Suppressor macrophage treated with lipopolysaccharide for 1 hour (primary cell): ENCODE measurements around the gene UCMA.
A peak's percentile ranks its signal among the peaks of the same experiment; 100 is the strongest.
"Not testable (repeated sequence)": the region's sequence is repeated elsewhere in the genome, so short reads cannot be mapped to it uniquely, and the experiment has no call there.

Source experiments
- DNase-seq, 3 donors: peaks; one replicate each; pipeline ENCODE4 v3.0.0-alpha.2; 2020 to 2022

Gene UCMA, protein sequence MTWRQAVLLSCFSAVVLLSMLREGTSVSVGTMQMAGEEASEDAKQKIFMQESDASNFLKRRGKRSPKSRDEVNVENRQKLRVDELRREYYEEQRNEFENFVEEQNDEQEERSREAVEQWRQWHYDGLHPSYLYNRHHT

DNA sequence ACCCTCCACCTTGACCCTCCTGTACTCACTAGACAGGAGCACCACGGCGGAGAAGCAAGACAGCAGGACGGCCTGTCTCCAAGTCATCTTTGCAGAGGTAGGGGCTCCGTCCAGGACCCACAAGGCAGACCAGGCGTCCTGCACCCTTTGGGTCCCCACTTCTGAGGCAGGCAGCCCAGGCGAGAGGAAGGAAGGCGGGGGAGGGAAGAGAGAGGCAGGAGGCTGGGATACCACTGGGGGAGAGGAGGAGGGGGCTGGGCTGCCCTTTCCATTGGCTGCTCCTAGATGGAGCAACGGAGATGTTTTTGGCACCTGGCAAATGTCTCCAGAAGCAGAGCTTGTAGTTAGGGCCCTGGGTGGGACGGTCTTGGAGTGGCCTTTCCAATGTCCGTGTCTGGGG is at the start of gene UCMA:
TSS of gene UCMA (minus strand) at position 203 of the 400 bp plus-strand sequence. CDS start at position 87, 116 bp downstream.
- no peak for DNase-seq

DNA sequence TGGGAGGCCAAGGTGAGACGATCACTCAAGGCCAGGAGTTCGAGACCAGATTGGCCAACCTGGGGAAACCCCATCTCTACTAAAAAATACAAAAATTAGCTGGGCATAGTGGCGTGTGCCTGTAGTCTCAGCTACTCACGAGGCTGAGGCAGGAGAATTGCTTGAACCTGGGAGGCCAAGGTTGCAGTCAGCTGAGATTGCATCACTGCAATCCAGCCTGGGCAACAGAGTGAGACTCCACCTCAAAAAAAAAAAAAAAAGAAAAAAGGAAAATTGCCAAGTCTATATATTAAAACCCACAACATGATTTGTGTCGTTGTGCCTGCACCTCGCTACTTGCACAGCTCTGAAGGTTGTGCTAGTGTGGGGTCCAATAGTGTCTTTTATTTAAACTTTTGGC is 48.2 kb upstream of the UCMA start:
- not testable (repeated sequence) for DNase-seq

DNA sequence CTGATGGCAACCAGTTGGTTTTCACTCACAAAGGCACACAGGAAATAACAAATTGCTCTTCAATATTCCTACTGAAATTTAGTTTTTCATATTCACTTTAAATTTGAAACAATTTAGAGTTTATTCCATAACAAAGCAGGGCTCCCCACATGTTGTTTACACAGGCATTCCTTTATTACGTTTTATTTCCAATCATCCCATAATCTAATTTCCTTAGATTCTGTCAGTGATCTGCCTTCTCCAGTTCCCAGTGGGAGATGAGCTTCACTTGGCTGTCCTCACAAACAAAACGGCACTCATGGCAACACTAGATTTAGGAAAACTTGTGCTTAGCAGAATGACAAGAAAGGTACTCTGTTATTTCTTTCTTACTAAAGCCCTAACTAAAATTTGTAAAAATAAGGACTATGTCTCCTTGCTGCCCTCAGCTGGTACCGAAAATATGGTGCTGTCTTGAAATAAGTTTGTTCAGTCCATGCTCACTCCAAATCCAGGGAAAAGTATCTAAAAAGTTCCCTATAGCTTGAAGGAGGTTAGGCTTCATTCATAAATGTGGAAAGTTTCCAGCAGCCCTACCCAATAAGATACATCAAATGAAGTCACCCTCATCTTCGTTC is 42.7 kb upstream of the UCMA start:
- DNase-seq = no peak

DNA sequence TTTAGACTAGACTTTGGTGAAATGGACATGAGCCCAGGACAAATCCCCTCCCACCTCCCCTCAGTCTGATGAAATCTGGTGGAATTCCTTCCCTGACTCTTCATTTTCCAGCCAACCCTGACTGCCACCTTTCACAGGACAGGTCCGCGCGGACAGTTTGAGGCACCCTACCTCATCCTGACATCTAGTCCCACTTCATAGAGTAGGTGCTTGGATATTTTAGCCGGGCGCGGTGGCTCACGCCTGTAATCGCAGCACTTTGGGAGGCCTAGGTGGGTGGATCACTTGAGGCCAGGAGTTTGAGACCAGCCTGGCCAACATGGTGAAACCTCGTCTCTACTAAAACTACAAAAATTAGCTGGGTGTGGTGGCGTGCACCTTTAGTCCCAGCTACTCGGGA is 42.0 kb upstream of the UCMA start:
- not testable (repeated sequence) for DNase-seq

DNA sequence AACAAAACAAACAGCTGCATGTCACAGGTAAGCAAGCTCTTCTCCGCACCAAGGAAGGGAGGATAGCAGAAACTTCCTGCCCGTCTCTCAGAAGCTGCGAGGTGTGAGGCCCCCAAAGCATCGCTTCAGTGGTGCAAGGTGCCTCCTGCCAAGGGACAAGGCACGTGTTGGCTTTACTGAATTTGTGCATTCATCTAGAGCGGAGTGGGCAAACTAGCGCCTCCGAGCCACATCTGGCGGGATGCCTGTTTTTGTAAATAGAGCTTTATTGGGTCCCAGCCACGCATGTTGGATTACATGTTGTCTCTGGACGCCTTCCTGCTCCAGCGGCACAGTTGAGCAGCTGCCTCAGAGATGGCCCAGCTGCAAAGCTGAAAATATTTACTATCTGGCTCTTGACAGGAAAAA is 38.0 kb upstream of the UCMA start:
- DNase-seq = no peak

DNA sequence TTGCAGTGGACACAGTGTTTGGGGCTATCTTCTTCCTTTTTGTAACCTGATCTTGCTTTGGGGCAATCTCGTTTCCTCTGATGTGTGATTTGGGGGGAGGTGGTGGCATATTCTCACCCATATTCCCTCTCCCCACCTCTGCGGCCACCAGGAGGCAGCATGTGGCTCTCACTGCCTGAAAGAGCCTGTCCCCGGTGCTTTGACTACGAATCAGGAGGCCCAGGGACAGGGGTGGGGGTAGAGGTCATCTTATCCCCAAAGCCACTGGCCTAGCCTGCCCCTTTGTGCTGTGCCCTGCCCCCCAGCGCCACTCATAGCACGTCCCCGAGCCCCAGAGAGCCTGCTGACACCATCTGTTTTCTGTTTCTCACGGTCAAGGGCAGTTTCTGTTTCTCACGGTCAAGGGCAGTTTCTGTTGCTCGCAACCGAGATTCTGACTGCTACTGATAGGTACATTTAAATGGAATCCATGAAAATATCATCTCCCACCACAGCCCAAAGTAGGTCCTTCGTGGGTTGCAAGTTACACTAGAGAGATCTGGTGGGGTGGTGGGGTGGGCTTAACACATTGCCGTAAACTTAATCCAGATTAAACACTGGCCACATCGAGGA is 37.5 kb upstream of the UCMA start:
- peak; percentile 24 to 34 (median 29) for DNase-seq

DNA sequence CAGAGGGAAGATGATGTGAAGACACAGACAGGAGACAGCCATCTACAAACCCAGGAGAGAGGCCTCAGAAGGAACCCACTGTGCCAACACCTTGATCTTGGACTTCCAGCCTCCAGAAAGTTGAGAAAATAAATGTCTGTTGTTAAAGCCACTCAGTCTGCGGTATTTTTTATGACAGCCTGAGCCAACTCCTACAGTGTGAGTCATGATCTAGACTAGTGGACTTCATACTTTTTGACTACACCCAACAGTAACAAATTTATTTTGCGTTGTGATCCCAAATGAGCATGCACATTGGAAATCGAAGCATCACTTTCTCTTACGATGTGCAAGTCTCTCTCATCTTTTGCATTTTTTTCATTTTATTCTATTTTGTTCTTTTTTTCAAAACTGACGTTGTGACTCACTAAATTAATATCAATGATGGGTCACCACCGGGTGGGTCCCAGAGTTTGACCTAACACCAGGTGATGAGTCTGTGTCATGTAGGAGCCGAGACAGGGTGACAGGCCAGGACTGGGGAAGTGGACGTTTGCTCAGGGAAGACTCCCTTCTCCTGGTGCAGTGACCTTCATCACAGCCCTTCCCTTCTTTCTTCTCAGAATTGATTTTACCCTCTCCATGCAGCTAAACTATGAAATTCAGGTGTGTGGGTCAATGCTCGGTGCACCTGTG is 36.8 kb upstream of the UCMA start:
- peak in 1 of 3 donors; percentile 4 for DNase-seq

DNA sequence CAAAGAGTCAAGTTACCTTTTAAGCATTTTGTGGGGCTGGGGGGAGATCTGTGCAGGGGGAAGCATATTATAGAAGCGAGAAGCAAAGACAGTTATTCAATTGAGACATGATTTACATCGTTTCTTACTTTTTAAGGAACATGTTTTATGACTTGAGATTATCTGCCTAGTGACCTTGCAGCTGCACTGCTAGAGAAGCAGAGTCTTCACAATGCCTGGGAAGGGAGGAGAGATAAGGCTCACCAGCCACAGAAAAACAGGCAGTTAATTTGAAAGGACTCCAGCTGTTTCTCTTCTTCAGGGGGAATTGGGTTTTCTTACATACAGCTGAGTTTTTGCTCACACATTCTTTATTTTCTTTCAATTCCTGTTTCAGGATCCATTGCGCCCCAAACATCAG is 34.7 kb upstream of the UCMA start:
- DNase-seq = no peak

DNA sequence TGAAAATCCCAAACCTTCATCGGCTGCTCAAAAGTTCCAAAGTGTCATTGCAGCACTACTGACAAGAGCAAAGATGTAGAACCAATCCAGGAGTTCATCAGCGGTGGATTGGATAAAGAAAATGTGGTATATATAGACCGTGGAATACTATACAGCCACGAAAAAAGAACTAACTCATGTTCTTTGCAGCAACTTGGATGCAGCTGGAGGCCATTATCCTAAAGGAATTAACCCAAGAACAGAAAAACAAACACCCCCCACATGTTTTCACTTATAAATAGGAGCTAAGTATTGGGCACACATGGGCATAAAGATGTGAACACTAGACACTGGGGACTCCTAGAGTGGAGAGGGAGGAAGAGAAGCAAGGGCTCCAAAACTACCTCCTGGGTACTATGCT is 34.1 kb upstream of the UCMA start:
- no peak for DNase-seq

DNA sequence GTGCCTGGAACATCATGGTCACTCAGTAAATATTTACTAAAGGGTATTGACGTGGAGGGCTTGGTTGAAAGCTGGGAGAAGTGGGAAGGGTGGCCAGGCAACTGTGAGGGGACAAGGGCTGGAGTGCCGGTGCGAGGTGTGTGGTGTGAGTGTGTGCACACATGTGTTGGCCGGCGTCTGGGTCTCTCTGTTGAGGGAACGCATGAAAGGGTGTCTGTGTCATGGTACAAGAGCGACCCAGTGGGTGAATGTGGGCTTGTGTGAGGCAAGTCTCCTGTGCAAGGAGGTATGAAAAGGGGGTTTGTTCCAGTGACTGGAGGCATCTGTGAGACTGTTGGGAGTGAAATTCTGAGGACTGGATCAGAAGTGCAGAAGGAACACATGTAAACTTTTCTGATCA is 29.4 kb upstream of the UCMA start:
- DNase-seq = no peak

DNA sequence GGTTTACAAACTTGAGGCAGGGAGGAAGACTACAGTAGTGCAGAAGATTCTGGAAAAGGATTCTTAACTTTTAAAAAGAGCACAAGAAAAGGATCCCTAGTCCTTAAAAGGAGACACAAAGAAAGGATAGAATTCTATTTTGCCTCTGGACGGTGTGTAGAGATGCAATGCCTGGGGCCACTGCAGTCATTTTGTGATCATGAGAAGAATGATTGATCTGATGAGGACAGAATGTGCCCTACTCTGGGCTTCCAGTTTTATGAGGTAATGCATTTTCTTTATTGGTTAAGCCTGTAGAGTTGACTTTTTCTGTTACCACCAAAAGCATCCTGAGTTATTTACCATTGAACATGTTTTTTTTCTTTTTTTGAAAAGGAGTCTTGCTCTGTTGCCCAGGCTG is 28.3 kb upstream of the UCMA start:
- DNase-seq = no peak

DNA sequence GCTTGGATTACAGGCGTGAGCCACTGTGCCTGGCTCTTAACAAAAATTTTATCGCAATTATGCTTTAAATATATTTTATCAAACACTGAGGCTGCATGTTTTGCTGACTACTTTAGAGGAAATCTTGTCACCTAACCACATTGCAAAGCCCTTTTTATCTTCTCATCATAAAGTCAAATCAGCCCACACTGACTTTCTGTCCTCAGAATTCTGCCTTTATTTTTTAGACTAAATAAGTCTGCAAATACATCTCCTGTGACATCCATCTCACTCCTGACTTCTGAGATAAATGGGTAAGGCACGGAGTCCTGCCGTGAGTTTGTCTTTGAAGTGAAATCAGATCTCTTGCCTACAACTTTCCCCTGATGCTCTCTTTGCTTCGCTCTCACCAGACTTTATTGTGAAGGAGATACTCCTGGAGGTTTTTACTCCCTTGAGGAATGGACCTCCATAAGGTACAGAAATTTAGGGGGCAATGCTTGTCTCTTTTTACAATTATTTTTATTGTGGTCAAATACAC is 23.5 kb upstream of the UCMA start:
- DNase-seq = no peak

DNA sequence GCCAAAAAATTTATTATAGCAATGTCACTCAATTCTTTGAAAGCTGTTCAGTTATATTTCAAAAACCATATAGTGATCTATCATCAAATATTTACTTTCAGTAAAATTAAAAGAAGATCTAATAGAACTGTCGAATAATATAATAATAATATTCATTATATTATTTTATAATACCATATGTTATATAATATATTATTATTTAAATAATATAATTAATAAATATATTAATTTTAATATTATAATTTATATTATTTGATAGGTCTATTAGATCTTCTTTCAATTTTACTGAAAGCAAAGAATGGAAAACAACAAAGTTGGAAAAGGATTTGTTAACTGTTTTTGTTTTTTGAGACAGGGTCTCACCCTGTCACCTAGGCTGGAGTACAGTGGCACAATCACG is 22.5 kb upstream of the UCMA start:
- DNase-seq = no peak

DNA sequence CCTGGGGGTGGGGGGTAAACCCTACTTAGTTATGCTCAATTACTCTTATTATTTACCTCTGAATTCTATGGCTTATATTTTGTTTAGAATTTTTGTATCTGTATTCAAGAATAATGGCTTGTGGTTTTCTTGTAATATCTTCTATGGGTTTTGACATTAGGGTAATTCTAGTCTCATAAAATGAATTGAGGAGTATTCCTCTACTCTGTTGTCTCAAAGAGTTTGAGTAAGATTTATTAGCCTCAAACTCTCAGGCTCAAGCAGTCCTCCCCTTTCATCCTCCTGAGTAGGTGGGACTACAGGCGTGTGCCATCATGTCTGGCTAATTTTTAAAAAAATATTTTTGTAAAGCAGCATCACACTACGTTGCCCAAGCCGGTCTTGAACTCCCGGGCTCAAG is 19.6 kb upstream of the UCMA start:
- no peak for DNase-seq

DNA sequence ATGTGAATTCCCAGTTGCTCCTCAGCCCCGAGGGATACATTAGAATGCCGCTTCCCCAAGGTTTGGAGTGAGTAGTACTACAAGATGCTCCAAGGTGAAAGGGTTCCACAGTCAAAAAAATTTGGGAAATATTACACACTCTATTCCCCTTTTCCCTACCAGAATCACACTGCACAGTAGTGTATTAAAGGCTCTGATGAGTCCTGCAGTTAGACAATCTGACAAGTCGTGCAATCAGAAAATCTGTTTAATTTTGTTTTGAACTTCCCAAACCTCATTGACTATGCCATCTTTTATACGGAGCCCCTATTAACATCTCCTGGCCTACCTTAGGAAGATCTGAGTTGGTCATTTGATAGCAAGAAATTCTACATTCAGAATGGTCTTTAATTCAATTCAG is 13.6 kb upstream of the UCMA start:
- DNase-seq = no peak

DNA sequence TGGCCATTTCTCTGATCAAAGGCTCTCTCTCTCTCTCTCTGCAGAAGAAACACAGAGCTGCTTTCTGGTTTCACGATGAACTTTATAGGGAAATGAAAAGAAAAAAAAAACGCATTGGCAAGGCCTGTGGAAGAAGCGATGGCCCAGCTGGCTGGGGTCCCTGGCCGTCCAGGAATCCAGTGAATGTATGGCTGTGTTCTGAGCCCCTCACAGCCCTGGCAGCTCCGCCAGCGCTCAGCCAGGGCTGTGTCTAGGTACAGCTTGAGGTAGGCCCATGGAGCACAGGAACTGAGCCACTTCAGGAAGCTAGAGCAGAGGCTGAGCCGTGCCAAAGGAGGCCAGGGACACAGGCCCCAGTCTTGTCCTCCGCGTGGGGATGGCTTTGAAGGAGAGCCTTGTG is 13.1 kb upstream of the UCMA start:
- DNase-seq = no peak

DNA sequence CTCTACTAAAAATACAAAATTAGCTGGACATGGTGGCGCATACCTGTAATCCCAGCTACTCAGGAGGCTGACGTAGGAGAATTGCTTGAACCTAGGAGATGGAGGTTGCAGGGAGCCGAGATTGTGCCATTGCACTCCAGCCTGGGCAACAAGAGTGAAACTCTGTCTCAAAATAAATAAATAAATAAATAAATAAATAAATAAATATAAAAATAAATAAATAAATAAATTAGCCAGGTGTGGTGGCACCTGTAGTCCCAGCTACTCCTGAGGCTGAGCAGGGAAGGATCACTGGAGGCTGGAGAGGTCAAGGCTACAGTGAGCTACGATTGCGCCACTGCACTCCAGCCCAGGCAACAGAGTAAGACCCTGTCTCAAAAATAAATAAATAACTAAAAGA is 8.1 kb upstream of the UCMA start:
- DNase-seq = not testable (repeated sequence)

DNA sequence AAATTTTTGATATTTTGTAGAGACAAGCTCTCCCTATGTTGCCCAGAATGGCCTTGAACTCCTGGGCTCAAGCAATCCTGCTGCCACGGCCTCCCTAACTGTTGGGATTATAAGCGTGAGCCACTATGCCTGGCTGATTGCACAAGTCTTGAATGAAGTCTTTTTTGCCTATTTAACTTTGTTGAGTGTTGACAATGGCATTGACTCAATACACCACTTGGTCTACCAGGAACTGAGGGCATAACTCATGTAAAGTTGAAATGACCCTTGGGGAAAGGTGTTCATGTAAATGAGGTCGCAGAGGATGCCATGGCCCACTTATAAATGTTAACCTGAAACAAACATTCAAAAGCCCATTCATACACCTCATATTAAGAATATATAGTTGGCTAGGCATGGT is 7.4 kb upstream of the UCMA start:
- no peak for DNase-seq

DNA sequence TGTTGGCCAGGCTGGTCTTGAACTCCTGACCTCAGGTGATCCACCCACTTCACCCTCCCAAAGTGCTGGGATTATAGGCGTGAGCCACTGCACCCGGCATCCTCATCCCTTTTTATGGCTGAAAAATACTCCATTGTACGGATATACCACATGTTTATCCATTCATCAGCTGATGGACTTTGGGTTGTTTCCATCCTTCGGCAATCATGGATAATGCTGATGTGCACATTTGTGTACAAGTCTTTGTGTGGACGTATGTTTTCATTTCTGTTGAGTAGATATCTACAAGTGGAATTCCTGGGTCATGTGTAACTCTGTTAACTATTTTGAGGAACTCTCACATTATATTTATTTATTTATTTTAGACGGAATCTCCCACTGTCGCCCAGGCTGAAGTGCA is 5.7 kb upstream of the UCMA start:
- DNase-seq = no peak

DNA sequence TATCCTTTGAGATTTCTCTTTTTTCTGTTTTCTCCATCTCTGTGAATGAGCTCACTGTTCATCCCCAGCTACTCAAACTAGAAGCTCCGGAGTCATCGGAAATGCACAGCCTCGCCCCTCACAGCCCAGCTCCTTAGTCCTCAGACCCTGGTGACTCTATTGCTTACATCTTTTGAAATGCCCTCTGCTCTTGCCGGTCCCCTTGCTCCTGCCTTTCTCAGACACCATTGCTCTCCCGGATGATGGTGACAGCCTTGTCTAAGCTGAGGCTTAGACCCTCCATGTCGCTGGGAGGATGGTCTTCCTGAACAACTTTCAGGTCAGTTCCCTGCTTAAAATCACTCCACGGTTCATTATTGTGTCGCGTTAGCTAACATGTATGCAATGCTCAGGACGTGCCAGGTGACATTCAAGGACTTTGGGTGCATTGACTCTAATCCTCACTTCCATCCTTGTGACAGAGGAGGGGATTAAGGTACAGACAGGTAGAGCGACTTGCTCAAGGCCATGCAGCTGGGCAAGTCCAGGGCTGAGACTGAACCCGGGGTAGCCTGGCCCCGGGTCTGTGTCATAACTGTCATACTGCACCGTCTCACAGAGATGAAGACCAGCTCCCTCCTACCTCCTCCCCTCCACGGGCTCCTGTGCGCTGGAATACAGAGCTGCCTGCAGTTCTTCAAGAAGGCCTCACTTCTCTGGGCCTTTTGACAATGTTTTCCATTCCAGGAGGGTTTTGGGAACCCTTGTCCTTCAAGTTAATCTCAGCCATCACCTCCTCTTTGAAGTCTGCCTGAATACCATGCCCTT is 4.3 kb upstream of the UCMA start:
- DNase-seq = no peak

DNA sequence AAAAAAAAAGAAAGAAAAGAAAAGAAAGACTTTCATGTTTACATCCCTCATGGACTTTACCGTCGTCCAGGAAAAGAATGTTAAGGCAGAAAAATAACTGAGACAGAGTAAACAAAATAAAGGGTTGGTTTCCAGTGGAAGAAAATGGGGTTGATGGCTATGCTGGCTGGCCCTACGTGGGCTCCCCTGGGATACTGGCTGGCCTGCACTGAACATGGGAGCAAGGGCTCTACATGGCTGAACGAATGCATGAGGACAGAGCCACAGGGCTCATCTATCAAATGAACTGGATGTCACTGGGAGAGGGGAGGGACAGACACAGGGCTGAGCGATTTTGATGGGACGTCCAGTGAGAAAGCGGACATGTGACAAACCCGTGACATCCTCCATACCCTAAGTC is 2.5 kb upstream of the UCMA start:
- DNase-seq = no peak

DNA sequence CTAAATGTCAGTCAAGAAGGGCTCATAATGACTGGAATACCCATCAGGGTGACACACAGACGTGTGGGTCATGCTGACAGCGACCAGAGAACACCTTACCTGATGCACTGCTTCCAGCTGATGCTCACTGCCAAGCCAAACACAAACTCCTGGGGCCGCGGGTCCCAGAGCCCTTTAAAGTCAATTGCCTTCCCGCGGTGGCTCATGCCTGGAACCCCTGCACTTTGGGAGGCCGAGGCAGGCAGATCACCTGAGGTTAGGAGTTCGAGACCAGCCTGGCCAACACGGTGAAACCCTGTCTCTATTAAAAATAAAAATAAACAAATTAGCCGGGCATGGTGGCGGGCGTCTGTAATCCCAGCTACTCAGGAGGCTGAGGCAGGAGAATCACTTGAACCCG is 562 bp upstream of the UCMA start:
- DNase-seq = not testable (repeated sequence)

DNA sequence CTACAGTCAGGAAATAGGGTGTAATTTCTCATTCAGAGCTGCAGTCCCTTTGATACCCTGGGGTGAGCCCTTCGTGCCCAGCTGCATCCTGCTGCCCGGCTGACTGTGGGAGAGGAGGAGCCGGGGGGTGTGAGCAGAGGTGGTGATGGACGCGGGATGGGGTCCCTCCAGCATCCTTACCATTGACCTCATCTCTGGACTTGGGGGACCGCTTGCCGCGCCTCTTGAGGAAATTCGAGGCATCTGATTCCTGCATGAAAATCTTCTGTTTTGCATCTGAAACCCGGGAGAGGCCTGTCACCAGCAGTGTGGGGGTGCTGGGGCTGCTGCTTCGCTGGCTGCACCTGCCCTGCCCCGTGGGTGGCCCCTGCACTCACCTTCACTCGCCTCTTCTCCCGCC is 816 bp downstream of the UCMA start:
- no peak for DNase-seq
